Left ventricle myocardium superior (tissue), 1 donor: ENCODE data around the gene CD200R1. TPM values are rescaled to one million over a fixed set of nuclear protein-coding genes. Genes with fewer than 3 reads are reported as not detected.
"Not testable (repeated sequence)": the region's sequence is repeated elsewhere in the genome, so short reads cannot be mapped to it uniquely, and the experiment has no call there.

Experiments used
- ATAC-seq: fragments of 200-7000 bp; cut with Tn5 transposase; one replicate; pipeline ENCODE4 v1.9.1; 2020; ENCODE audit warnings: mild to moderate bottlenecking, moderate library complexity
- DNase-seq: peaks from one replicate; pipeline ENCODE4 v3.0.0-alpha.2; 2020
- intact Hi-C: fragments of 100-400 bp; cut with micrococcal nuclease; formaldehyde crosslinking; loops from one replicate; pipeline ENCODE4 v1.11.0; 2022
- total RNA-seq: library from RNA; stranded (reverse); fragmentation: NEBNext Ultra II Directional; extraction: Animal tissue kit (Norgen Biotek cat#: 25700); gene quantifications from one replicate; pipeline ENCODE4 v1.2.1, GENCODE V29; 2021
- donor health status: DM: no; HTN: yes; CAD: no; lungs with severe emphysema.

Gene CD200R1
- total RNA-seq, 1 donor from 2014 or later, result 0.87 TPM

- intact Hi-C loops, result loop anchor here (5.0 kb wide), 2 partner anchors 335 to 395 kb away; partner anchors contain the start of gene CCDC80
- ATAC-seq (no peak), DNase-seq (no peak)
Measured at GRCh38 chr3:112976953-112977352, 2.0 kb upstream of the CD200R1 start.

GRCh38 chr3:112976001-112976400, 1.1 kb upstream of the CD200R1 start:
- DNase-seq (no peak), ATAC-seq (no peak)
- intact Hi-C loops, result loop anchor here (5.0 kb wide), 2 partner anchors 334 to 394 kb away; partner anchors contain the start of gene CCDC80

- no peak for ATAC-seq
- intact Hi-C loops, result no loop called here
- no peak for DNase-seq
Measured at GRCh38 chr3:112974178-112974517, 755 bp downstream of the CD200R1 start.

GRCh38 chr3:112973325-112974177, 1.4 kb downstream of the CD200R1 start:
- ATAC-seq (no peak), DNase-seq (no peak)
- intact Hi-C loops, result no loop called here

- ATAC-seq, result no peak
- intact Hi-C loops, result no loop called here
- DNase-seq, result no peak
Measured at GRCh38 chr3:112972158-112972557, 2.7 kb downstream of the CD200R1 start.

- no peak for DNase-seq
- ATAC-seq, result no peak
- intact Hi-C loops, result no loop called here
Measured at GRCh38 chr3:112967828-112968227, 7.1 kb downstream of the CD200R1 start.

- intact Hi-C loops, result no loop called here
- DNase-seq, result no peak
- ATAC-seq, result no peak
Measured at GRCh38 chr3:112967425-112967824, 7.5 kb downstream of the CD200R1 start.

GRCh38 chr3:112966633-112967032, 8.3 kb downstream of the CD200R1 start:
- no peak for ATAC-seq
- no peak for DNase-seq
- intact Hi-C loops, result no loop called here

- intact Hi-C loops, result no loop called here
- DNase-seq (no peak), ATAC-seq (no peak)
Measured at GRCh38 chr3:112965656-112966055, 9.2 kb downstream of the CD200R1 start.

- no peak for ATAC-seq
- intact Hi-C loops, result no loop called here
- no peak for DNase-seq
Measured at GRCh38 chr3:112963683-112964082, 11.2 kb downstream of the CD200R1 start.

GRCh38 chr3:112958811-112959560, 15.9 kb downstream of the CD200R1 start:
- intact Hi-C loops, result no loop called here
- ATAC-seq (no peak), DNase-seq (no peak)

- intact Hi-C loops, result no loop called here
- no peak for ATAC-seq
- no peak for DNase-seq
Measured at GRCh38 chr3:112956351-112956750, 18.6 kb downstream of the CD200R1 start.

- ATAC-seq (no peak), DNase-seq (no peak)
- intact Hi-C loops, result no loop called here
Measured at GRCh38 chr3:112948346-112948838, 26.5 kb downstream of the CD200R1 start.

GRCh38 chr3:112931736-112932521, 43.0 kb downstream of the CD200R1 start:
- intact Hi-C loops, result no loop called here
- DNase-seq (no peak), ATAC-seq (peak; percentile 22)

GRCh38 chr3:112930771-112931170, 44.1 kb downstream of the CD200R1 start:
- no peak for ATAC-seq
- intact Hi-C loops, result no loop called here
- DNase-seq, result no peak

GRCh38 chr3:112925969-112926368, 48.9 kb downstream of the CD200R1 start:
- ATAC-seq, result no peak

GRCh38 chr3:112925560-112925959, 49.3 kb downstream of the CD200R1 start:
- DNase-seq (no peak), ATAC-seq (no peak)
- intact Hi-C loops, result no loop called here

More at GRCh38 chr3:112925969-112926368, 48.9 kb downstream of the CD200R1 start:
- DNase-seq, result no peak
- intact Hi-C loops, result no loop called here

GRCh38 chr3:112919541-112919940, 55.4 kb downstream of the CD200R1 start:
- DNase-seq, intact Hi-C loops, ATAC-seq: not testable (repeated sequence)

GRCh38 chr3:112908252-112908651, 66.7 kb downstream of the CD200R1 start:
- intact Hi-C loops, result no loop called here
- no peak for DNase-seq
- ATAC-seq, result no peak
